Activated effector memory CD4-positive, alpha-beta T cell treated with anti-CD3 and anti-CD28 coated beads, Interleukin-2, amount 50 U/mL, for 16 hours (primary cell): Measurements from ENCODE around the gene PPP1R26.

Experiments used
- DNase-seq: peaks from one replicate; pipeline ENCODE4 v3.0.0-alpha.2; 2020

Gene PPP1R26

GRCh38 chr9:135505406-135506187 lies 26.0 kb downstream of the PPP1R26 start:
- no peak for DNase-seq

DNA sequence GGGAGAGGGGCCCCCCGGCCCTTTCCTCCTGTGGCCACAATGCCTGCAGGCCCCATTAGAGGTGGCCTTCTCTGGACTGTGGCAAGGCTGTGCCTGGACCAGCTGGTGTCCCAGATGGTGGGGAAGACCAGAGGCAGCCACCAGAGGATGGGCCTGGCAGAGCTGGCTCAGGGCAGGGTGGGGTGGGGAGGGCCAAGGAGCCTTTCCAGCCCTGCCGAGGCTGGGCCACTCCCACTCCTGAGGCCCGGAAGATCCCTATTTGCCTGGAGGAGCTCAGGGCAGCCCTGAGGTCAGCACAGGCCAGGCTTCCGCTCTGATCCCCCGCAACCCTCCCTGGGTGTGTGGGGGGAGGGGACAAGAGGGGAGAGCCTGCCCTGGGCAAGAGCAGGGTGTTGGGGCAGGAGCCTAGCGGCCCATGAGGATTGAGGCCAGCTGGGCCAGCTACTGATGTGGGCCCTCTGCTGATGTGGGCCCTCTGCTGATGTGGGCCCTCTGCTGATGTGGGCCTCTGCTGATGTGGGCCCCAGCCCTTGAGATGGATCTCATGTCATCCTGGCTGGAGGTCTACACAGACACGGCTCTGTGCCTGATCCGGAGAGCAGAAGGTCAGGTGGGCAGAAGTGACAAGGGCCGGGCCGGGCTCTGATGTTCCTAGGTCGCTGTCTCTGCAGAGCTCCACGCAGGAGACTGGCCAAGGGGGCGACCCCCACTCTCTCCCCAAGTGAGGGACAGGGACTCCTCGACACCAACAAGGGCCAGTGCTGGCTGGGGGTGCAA lies 26.9 kb downstream of the PPP1R26 start:
- DNase-seq: peak; percentile 60

- peak; percentile 53 for DNase-seq
Measured at GRCh38 chr9:135507104-135508035, 27.8 kb downstream of the PPP1R26 start.

DNA sequence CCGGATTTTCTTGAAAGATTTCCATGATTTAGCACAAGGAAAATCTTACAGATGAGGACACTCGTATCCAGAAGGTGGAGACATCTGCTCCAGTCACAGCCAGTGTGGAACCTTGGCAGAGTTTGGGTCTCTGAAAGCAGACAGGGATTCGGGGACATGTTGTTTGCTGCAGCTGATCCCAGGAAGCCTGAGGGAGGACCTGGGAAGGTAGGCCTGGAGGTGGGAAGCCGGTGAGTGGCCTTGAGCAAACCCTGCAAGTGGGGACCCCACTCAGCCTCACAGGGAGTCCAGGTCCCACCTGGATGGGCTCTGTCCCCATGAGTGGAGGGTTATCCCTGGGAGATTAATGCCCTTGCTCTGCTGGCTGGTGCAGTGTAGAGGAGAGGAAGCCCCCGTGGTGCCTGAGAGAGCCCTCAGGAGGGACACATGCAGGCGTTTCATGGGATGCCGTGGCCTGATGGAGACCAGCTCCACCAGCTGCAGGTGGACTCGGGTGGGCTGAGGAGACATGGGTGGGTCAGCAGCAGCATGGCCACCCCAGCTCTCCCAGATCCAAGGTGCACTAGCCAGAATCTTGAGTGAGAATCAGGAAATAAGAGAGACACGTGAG lies 28.7 kb downstream of the PPP1R26 start:
- DNase-seq: peak; percentile 38

- no peak for DNase-seq
Measured at GRCh38 chr9:135509458-135509857, 29.9 kb downstream of the PPP1R26 start.

- no peak for DNase-seq
Measured at GRCh38 chr9:135512241-135512603, 32.6 kb downstream of the PPP1R26 start.

DNA sequence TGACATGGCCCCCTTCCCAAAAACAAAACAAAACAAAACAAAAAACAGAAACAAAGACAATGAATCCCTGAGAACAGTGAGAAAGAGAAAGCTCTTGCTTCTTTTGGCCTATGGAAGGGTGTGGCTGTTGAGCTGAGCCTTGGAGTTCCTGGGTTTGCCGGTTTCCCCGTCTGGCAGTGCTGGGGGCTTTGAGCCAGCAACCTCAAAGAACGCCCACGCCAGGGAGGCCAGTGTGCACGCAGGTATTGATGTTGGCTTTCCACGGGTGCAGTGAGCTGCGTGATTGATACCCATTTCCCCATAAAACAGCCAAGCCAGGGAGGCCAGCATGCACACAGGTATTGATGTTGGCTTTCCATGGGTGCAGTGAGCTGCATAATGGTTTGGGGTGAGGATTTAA lies 33.3 kb downstream of the PPP1R26 start:
- DNase-seq: peak; percentile 41

- peak; percentile 55 for DNase-seq
Measured at GRCh38 chr9:135513351-135513846, 33.8 kb downstream of the PPP1R26 start.

DNA sequence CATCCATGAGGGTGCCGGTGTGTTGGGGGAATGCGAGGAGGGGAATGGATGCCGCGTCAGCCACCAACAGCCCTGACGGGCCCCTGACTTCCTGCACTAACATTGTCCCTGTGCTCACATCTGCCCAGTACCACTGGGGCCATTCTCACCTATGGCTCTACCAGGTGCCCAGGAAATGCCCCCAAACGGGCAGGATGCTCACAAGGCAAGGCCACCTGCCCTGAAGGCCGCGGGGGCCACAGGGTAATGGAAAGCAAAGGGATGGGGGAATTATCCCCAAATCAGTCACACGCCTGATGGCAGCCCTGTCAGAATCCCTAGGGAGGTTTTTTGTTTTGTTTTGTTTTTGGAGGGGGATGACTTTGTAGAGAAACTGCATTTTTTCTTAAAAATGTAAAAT lies 34.3 kb downstream of the PPP1R26 start:
- DNase-seq: peak; percentile 38

DNA sequence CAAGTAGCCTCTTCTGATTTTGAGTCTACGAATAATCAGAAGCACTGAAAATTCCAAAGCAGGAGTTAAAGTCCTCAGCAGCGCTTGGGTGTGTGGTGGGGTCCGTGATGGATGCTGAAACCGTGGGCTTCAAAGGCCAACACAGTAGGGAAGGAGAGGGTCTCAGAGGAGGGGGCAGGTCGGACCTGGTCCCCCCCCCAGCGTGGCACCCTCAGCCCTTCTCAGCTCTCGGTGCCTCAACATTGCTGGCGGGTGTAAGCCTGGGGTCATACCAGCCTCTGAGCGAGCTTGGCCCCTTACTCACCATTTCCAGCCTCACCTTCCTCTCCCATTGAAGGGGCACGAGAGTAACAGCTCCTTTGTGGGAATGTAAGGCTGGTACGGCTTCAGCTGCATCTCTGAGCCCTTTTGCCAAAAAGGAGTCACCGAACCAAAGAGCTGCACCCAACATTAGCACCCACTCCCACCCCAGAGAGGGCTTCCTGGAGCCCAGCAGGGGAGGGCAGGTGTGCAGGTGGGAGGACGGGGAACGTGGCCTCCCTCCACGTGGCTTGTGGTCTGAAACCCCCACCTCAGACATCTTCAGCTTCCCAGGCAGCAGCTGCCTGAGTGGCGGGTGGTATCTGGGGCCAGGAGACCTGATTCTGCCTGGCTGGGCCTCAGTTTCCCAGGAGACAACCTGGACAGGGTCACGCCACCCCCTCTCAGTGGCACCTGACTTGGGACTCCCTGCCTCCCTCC lies 34.9 kb downstream of the PPP1R26 start:
- peak; percentile 51 for DNase-seq

GRCh38 chr9:135515083-135515951 lies 35.7 kb downstream of the PPP1R26 start:
- peak; percentile 55 for DNase-seq

DNA sequence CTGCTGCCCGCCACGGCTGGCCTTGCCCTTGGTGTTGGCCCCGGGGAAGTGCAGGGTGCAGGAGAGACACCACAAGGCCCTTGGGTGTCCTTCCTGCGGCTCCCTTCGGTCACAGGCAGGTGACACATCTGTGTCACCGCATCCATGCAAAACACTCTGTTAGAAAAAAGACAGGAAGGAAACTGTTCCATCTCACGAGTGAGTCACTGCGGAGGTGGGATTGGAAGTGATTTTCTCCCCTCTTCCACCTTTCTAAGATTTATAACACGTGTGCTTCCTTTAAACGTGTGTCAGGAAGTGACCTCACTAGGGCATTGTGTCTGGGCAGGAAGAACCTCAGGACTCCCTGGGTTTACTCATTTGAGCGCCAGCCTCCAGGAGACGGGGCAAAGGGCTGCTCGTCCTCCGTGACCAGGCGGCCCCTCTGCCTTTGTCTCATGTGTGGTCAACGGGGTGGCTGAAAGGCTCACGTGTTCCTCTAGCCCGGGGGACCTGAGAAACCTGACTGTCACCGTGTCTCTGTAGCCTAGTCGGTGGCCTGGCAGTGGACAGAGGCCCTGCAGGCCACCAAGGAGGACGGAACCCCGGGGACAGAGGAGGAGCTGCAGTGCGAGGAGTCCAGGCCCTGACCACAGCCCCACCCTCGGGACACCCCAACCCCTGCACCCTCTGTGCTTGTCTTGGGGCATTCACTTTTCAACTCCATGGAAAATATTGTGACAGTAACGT lies 36.7 kb downstream of the PPP1R26 start:
- peak; percentile 41 for DNase-seq

- DNase-seq: peak; percentile 55
Measured at GRCh38 chr9:135517407-135517822, 37.8 kb downstream of the PPP1R26 start.

DNA sequence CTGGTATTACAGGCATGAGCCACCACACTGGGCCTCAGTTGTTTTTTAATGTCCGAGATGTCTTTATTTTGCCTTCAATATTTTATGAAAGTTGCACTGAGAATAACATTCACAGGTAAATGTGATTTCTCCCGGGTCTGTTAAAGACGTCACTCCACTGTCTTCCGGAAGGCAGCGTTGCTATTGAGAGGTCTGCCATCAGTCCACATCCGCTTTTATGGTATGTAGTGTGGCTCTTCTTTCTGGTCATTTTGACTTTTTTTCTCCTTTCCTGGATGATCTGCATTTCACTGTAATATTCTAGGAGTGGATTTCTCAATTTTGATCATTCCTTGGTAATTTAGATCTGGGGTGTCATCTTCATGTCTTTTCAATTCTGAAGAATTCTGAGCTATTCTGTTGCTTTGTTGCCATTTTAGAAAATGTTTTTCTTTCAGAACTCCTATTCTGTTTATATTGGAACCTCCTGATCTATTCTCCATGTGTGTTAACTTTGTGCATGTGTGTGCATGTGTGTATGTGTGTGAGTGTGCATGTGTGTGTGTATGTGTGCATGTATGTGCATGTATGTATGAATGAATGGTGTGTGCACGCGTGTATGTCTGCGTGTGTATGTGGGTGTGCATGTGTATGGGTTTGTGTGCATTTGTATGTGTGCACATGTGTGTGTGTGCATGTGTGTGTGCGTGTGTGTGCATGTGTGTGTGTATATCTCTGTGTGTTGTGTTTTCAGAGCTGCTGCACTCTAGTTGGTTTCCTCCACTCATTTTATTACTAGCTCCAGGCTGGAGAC lies 39.8 kb downstream of the PPP1R26 start:
- DNase-seq: peak; percentile 28

DNA sequence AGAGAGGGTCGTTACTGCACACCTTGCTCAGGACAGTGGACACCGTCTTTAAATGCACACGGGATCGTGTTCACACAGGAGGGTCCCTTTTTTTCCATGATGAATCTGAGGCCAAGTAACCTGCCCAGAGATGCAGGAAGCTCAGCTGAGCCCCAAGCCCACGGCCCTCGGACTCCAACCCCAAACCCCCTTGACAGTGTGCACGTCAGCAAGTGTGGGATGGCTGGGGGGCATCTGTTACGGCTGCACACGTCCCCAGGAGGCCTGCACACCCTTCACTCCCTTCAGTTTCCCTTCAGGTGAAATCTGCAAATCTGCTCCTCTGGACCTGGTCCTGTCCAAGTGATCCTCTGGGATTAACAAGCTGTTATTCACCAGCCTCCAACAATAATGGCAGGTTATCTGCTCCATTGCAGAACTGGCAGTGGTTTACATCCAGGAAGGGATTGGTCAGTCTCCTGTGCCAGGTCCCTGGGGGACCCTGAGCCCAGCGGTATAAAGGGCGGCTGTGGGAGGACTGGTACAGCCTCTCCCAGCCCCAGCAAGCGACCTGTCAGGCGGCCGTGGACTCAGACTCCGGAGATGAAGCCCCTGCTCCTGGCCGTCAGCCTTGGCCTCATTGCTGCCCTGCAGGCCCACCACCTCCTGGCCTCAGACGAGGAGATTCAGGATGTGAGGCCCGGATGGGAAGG lies 41.5 kb downstream of the PPP1R26 start, which contains the start of gene LCN1:
Gene LCN1 (plus strand): TSS at position 525 of the 692 bp plus-strand sequence. CDS start 58 bp downstream, at position 583.
- peak; percentile 33 for DNase-seq

DNA sequence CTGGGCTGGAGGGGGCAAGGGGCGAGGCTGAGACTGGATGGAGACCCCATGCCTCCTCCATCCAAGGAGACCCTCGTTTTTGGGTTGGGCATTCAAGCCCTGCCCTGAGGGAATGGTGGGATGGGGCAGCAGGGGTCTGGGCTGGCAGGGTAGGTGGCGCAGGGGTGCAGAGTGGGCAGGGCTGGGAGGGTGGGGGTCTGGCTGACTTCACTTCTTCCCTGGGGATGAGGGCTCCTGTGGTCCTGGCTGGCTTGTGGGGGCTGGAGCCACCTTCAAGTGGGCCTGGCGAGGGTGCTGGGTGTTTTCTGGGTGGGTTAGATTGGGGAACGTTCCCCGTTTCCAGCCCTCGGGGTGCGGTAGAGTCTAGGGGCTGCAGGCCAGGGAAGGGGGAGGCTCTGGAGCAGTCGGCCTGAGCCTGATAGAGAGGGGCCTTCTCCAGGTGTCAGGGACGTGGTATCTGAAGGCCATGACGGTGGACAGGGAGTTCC lies 42.1 kb downstream of the PPP1R26 start:
- peak; percentile 13 for DNase-seq

DNA sequence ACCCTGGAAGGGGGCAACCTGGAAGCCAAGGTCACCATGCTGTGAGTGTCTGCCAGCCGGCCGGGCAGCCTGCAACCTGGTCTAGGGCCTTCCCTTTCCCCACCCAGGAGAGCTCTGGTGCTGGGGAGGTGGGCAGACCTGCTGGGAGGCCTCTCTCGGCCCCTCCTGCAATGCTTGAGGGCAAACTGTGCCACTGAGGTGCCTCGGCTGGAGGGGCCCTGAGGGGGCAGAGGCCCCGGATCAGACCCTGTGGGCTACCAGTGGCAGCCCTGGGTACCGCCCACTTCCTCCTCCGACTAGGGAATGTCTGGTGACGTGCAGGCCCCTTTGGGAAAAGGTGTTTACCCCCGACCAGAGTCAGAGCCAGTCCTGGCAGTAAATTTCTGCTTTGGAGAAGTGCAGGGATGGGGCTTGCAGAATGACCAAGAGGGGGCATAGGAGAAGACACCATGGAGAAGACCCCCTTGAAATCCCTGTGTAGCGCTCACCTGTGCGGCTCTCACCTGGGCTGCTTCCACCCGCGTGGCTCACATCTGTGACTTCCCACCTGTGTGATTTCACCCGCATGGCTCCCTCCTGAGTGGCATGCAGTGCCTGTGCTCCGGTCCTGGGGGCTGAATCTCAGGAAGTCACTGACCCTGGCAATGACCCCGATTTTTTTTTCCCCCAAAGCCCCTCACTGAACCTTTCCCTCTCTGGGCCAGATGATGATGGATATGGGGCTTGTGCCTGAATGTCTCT lies 42.7 kb downstream of the PPP1R26 start:
- peak; percentile 46 for DNase-seq
